ENCODE measurements around the gene DMRTC1. TPM values are rescaled to one million over a fixed set of nuclear protein-coding genes. Genes with fewer than 3 reads are reported as not detected.
"Not testable (repeated sequence)": the region's sequence is repeated elsewhere in the genome, so short reads cannot be mapped to it uniquely, and the experiment has no call there.

Gene DMRTC1
- polyA plus RNA-seq, 1 donor from 2014 or later = not detected

DNA sequence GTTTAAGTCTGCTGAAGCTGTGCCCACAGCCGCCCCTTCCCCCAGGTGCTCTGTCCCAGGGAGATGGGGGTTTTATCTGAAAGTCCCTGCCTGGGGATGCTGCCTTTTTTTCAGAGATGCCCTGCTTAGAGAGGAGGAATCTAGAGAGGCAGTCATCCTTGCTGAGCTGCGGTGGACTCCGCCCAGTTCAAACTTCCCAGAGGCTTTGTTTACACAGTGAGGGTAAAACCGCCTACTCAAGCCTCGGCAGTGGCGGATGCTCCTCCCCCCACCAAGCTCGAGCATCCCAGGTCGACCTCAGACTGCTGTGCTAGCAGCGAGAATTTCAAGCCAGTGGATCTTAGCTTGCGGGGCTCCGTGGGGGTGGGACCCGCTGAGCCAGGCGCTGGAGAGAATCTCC, 112.9 kb downstream of the DMRTC1 start:
- not testable (repeated sequence) for H3K4me3 ChIP-seq (ENCODE audit: low read length); H4K20me1 ChIP-seq (ENCODE audit: insufficient read depth); H2AFZ ChIP-seq (ENCODE audit: low read depth, low read length); H3K36me3 ChIP-seq (ENCODE audit: insufficient read depth, low read length); H3K9me2 ChIP-seq (ENCODE audit: insufficient read depth, low read length); H3K9ac ChIP-seq (ENCODE audit: low read length); H3K4me2 ChIP-seq (ENCODE audit: low read length); H3K27ac ChIP-seq (ENCODE audit: low read length); H3K9me3 ChIP-seq (ENCODE audit: low read length); H3K79me2 ChIP-seq (replicated peaks; ENCODE audit: insufficient read depth, low read length); H3F3A ChIP-seq (ENCODE audit: insufficient read depth, low read length, poor library complexity, severe bottlenecking); H3K27me3 ChIP-seq (ENCODE audit: insufficient read depth, low read depth, low read length)

Other genes with a start within 250 kb of the DMRTC1 start
- gene PHKA1, start 229.5 kb downstream of the DMRTC1 start, polyA plus RNA-seq = 2.7 and 3.8 TPM in 2 replicates
- gene DMRTC1B, start 166.9 kb downstream of the DMRTC1 start, polyA plus RNA-seq = 1.7 and 2.7 TPM in 2 replicates
- gene FAM236B, start 161.2 kb downstream of the DMRTC1 start, polyA plus RNA-seq = not detected in 2 replicates
- not detected in 2 replicates for gene FAM236D, start 135.6 kb downstream of the DMRTC1 start, polyA plus RNA-seq
- gene FAM236C, start 31.2 kb downstream of the DMRTC1 start, polyA plus RNA-seq = not detected in 2 replicates
- not detected in 2 replicates for gene FAM236A, start 5.6 kb downstream of the DMRTC1 start, polyA plus RNA-seq
- not detected in 2 replicates for gene PABPC1L2B, start 59.1 kb upstream of the DMRTC1 start, polyA plus RNA-seq
- gene PABPC1L2A, start 135.7 kb upstream of the DMRTC1 start, polyA plus RNA-seq = 0.38 and 0.56 TPM in 2 replicates